Activated CD4-positive, alpha-beta T cell treated with anti-CD3 and anti-CD28 coated beads, Interleukin-10, Interleukin-2, amounts not matched to agents 100 ng/mL and 50 ng/mL, durations not matched to agents 16 hours and 8 hours (primary cell): Measurements from ENCODE around the gene URGCP.
"Not testable (repeated sequence)": the region's sequence is repeated elsewhere in the genome, so short reads cannot be mapped to it uniquely, and the experiment has no call there.

Experiments
- DNase-seq: peaks from one replicate; pipeline ENCODE4 v3.0.0-alpha.2; 2020

URGCP gene

GRCh38 chr7:43915907-43916306, 9.5 kb upstream of the URGCP start:
- DNase-seq: no peak

DNA sequence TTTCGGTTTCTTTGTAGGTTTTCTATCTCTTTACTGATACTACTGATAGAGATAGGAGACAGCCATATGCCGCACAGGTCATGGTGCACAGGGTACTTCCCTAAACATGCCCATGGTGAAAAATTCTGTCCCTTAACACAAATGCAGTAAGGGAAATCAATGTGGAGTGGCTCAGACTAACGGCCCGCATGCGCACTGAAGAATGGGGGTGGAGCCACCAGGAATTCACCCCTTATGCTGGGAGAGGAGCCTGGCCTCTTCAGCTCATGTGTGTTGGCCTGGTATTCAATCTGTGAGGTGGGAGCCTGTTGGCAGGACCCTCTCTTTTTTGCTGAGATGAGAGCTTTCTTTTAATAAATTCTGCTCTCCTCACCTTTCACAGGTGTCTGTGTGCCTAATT, 8.4 kb upstream of the URGCP start:
- no peak for DNase-seq

- peak; percentile 25 for DNase-seq
Measured at GRCh38 chr7:43905956-43906330, 453 bp downstream of the URGCP start.

DNA sequence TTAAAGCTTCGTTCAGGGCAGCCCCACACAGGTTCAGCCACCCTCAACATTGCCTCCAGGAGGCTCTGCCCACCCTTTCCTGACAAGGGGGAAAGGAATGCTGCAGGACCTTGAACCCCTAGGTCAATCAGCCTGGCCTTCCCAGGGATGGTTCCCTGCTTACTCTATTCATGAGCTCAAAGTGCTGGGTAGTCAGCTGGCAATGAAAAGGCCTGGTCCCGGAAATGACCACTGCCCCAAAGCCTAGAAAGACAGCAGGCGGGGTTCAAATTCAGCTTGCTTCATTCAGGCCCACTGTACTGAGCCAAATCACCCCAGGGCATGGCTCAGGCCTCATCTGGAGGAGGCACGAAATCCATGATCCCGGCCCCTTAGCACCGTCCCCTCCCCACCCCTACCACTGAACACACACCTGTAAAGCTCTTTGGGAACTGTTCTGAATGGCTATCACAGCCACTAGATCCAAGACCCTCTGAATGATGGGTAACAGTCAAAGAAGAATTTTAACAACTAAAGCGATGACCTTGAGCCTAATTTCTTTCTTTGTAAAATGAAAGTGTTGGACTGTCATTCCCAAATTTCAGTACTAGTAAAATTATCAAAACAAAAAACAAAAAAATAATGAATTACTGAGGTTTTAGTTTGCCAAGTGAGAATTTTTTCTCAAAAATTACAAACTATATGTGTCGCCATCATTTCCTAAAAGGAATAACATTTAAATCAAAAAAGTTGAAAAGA, 1.0 kb downstream of the URGCP start:
- DNase-seq: no peak

DNA sequence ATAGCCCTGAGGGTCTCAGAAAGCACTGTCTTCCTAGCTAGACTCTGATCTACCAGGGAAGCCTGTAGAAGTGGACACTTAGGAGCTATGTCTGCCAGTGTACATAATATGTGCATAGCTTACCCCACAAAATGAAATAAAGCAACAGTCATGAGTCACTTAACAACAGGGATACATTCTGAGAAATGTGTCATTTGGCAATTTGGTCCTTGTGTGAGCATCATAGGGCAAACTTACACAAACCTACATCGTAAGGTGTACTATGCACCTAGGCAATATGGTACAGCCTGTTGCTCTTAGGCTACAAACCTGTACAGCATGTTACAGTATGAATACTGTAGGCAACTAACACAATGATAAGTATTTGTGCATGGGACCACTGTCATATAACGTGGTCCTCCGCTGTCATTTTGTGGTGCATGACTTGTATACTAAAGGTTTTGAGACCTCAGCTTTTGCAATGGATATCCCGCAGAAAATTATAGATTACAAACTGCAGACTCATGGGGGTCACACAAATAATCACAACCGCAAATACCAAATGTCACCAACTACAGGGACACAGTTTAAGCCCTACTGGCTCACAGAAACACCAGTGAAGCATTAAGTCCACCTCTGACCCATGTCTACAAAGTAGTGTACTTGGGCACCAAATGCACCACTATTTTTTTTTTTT, 1.7 kb downstream of the URGCP start:
- DNase-seq: peak; percentile 30

DNA sequence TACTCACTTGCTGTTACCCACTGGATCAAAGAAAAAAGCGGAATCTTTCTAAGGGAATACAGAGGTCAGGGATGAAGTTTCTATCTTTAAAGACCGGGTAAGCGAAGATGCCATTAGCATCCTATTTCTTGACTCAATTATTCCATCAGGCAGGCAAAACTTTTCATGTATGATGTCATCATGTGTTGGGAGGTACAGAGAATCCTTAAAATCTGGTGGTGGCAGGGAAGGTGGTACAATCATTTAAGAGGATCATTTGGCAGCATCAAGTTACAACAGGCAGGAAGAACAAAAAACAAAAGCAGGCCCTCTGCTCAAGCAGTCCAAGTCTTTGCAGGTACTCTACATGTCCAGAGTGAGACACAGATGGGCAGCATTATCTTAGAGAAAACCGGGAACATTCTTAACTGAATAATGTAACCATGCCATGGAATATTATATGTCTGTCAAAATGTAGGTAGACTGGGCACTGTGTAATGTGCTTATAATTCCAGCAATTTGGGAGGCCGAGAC, 3.8 kb downstream of the URGCP start:
- no peak for DNase-seq

GRCh38 chr7:43898571-43898970, 7.8 kb downstream of the URGCP start:
- DNase-seq: not testable (repeated sequence)

GRCh38 chr7:43895847-43896415, 10.5 kb downstream of the URGCP start:
- no peak for DNase-seq

DNA sequence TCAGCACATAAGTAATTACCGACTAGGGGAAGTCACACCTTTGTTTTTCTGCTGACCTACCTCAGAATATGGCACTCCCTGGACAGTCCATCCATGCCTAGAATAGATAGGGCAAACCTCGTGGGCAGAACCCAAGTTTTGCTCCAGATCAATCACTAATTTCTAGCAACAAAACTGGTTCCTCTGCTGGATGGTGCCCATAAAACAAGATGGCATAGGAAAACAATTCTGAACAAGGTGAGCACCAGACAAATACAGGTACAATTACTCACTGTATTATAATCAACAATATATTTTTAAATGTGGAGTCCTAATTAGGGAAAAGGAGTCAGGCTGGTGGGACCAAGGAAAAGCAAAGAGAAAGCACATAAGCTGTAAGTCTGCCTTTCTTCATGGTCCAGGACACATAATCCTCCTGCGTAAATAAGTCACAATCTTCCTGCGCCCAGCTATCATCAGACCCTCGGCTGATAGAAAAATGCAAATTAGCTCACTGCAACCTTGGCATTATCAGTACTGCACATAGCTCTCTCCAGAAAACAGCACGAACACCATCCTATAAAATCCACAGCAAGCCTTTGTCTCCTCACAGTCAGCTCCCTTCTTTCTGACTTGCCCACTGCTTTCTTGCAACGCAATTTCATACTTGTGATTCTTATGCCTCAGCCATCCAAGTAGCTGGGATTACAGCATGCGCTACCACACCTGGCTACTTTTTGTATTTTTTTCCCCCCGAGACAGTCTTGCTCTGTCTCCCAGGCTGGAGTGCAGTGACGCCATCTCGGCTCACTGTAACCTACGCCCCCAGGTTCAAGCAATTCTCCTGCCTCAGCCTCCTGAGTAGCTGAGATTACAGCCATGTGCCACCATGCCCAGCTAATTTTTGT, 15.1 kb downstream of the URGCP start:
- no peak for DNase-seq

DNA sequence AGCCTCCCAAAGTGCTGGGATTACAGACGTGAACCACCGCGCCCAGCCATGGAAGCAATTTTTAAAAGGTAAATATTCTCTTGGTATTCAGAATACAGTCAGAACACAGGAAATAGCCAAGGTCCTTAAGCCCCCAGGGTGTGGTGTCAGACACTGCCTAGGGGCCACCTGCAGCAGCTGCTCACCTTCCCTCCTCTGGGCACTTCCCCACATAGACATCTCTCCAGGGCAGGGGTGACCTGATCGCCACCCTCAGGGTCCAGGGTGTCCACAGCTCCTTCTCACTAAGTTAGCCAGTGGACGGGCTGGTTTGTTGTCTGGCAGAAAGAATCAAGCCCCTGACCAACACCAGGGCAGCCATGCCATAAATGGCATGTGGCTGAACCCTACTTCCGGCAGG, 15.9 kb downstream of the URGCP start:
- no peak for DNase-seq

DNA sequence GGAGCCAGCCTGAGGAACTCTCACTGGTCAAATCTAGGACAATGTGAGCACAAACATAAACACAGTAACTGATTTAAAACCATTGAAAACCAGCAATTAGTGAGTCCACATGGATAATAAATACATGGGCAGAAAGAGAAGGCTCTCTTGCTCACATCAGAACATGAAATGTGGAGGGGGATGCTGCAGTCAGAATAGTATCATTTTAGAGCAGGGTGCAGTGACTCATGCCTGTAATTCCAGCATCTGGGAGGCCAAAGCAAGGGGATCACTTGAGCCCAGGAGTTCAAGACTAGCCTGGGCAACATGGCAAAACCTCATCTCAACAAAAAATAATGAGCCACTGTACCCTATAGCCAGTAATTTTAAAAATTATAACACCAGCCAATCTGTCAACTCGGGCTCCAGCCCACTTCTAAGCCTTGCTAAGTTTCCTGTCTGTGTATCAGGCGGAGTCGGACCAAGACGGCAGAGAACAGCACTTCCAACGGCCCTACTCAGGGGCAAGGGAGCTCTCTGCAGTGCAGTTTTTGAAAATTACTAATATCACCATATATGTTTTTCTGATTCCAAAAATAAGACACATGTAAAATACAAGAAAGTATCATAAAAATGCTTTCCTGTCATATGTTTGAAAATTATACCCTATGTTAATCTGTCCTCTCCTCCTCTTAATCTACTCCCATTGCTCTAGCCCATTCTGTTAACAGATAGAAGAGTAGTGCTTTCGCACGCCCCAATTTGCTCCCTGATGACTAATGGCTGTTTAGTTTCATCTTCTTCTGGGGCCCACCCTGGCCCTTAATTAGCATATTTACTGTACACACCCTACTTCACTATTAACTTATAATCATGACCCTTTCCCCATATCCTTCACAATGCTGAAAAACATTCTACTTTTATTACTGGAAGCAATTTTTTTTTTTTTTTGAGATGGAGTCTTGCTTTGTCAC, 17.1 kb downstream of the URGCP start:
- no peak for DNase-seq

DNA sequence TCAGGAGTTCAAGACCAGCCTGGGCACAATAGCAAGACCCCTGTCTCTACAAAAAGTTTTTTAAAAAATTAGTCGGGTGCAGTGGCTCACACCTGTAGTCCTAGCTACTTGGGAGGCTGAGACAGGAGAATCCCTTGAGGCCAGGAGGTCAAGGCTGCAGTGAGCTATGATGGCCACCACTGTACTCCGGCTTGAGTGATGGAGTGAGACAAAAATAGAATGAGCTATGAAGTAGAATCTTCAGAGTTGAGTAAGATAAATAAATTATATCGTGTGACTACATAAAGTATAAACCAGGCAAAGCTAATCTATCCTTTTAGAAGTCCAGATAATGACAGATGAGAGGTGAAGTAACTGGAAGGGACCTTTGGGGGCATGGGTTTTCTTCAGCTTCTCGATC, 21.8 kb downstream of the URGCP start:
- DNase-seq: no peak

DNA sequence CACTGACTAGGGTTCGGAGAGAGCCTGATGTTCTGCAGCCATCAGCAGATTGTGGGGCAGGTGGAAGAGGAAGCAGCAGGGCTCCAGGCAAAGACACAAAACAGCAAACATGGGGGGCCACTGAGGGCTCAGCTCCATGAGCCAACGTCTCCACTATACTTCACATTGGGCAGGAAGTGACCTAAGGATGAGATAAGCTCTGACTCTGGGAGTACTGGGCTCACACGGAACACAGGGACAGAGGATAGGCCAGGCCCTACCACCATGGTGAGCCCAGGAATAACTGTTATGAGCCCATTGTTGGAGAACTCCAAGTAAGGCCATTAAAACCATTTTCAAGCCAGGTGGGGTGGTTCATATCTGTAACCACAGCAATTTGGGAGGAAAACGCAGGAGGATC, 22.2 kb downstream of the URGCP start:
- DNase-seq: no peak

DNA sequence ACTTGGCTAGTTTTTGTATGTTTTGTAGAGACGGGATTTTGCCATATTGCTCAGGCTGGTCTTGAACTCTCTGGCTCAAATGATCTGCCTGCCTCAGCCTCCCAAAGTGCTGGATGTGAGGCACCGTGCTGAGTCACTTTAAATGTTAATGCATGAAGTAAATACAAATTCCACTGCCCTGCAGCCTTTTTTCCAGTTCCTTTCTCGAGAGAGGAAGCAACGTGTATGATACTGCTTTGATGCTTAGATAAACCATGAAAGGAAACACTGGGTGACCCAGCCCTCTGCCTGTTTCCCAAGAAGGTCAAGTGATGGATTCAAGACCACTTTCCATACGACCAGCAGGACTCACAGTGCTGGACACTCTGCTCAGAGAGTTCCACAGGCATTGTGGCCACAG, 25.8 kb downstream of the URGCP start:
- DNase-seq: no peak

DNA sequence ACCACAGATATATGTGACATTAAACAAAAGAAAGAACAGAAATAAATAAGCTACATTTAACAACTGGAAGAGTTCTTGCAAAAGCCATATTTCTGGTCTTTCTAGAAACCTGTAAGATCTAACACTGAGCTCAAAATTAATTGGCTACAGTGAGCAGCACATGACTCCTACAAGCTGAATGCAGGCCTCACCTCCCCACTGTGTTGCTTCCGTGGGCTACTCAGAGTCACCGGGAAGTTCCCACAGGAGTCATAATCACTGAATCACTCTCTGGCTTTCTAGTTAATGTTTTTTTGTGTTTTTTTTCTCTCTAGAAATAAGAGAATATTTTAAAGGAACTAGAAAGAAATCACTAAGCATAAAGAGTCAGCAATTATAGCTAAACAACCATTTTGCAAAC, 26.9 kb downstream of the URGCP start:
- no peak for DNase-seq

DNA sequence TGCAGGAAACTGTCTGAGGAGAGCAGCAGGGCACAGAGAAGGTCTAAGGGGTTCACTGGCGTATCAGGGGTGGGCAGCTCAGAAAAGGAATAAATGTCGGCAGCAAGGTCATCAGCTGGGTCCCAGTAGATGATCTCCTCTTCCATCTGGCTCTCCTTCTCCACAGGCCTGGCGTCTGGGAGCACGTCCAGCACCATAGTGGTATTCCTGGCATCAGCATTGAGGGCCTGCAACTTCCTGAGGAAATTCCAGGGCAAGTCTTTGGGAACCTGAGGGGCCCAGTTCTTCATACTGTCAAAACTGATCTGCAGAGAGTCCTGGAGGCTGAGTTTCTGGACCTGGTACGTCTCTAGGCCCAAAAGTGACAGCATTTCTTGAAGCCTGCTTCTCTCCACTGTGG, 27.5 kb downstream of the URGCP start:
- DNase-seq: no peak

GRCh38 chr7:43877968-43878864, 28.2 kb downstream of the URGCP start:
- no peak for DNase-seq

DNA sequence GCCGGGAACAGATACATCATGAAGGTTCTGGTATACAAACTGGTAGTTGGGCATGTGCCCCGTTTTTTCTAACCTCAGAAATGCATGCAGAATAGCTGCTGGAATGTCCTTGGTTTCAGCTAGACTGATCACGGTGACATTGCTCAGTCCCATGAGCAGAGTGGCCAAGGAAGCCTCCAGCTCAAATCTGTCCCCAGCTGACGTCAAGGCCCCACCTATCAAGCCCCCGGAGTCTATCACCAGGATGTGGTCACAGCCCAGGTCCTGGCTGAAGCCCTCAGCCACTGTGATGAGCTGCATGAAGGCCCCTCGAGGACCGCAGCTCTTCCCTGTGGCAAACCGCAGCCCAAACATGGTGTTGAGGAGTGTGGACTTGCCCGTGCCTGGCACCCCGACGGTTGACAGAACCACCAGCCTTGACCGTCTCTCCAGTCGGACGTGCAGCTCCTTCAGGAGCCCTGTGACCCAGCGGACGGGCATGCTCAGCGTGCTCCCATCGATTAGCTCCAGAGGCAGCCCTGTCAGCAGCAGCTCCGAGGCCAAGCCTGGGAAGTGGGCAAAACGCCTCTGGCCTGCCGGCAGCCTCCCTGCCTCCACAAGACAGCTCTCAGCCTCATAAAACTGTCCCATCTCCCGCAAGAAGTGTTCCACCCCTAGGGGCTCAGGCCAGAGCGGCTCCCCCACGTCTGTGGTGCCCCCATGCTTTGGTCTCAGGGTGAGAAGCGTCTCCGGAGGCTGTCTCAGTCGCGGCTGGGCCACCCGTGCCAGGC, 29.2 kb downstream of the URGCP start:
- DNase-seq: no peak

GRCh38 chr7:43876241-43876640, 30.2 kb downstream of the URGCP start:
- no peak for DNase-seq

GRCh38 chr7:43873300-43873699, 33.1 kb downstream of the URGCP start:
- DNase-seq: no peak
